ENCODE measurements around the gene NUCKS1. TPM values are rescaled to one million over a fixed set of nuclear protein-coding genes. Genes with fewer than 3 reads are reported as not detected.

NUCKS1 gene
- total RNA-seq, 1 donor from 2014 or later, result 180 TPM

DNA sequence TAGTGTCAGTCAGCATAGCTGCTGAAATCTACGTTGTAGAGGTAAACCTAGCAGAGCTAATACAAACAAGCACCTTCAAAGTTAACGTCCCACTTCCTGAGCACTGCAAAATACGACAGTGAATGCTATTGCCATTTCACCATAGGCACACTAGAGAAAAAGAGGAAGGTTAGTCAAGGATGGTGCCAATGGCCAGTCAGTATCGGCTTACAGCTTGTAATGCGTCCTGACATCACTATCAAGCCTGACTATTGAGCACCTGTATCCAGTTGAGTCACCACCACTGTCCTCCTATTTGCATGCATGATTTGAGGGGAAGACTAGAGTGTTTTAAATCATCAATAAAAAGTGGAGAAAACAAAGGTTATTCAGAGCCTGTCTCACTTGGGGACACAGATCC, 34.4 kb downstream of the NUCKS1 start:
- H3K36me3 Mint-ChIP-seq (ENCODE audit: low read depth), result peaks cover 76% of the 10 kb centered on the region
- H3K4me1 Mint-ChIP-seq (ENCODE audit: low read depth), result peaks cover 35% of the 10 kb centered on the region
- H3K4me3 Mint-ChIP-seq (ENCODE audit: low read depth), result no peak overlapping the region
- no peaks in the 10 kb centered on the region for H3K27me3 Mint-ChIP-seq (ENCODE audit: low read depth)
- no peak for DNase-seq (ENCODE audit: low spot score)
- intact Hi-C loops (cut with micrococcal nuclease), result no loop called here
- H3K27ac Mint-ChIP-seq, result peak overlapping the region; percentile 19
- no peaks in the 10 kb centered on the region for H3K9me3 Mint-ChIP-seq

DNA sequence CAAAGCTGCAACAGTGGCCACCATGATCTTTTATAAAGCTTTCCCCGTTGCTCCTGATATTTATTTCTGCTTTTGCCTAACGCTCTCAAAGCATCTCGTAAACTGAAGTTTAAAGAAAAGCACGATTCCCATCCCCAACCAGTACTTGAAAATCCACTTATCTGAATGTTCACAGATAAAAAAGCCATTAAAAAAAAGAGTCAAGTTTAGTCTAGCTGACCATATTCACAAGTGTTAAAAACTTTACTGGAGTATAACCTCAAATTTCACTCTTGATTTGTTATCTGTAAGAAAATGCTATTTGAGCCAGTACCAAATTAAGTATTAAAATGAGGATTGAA, 35.1 kb downstream of the NUCKS1 start:
- intact Hi-C loops (cut with micrococcal nuclease), result no loop called here
- H3K27ac Mint-ChIP-seq, result peak overlapping the region; percentile 36

DNA sequence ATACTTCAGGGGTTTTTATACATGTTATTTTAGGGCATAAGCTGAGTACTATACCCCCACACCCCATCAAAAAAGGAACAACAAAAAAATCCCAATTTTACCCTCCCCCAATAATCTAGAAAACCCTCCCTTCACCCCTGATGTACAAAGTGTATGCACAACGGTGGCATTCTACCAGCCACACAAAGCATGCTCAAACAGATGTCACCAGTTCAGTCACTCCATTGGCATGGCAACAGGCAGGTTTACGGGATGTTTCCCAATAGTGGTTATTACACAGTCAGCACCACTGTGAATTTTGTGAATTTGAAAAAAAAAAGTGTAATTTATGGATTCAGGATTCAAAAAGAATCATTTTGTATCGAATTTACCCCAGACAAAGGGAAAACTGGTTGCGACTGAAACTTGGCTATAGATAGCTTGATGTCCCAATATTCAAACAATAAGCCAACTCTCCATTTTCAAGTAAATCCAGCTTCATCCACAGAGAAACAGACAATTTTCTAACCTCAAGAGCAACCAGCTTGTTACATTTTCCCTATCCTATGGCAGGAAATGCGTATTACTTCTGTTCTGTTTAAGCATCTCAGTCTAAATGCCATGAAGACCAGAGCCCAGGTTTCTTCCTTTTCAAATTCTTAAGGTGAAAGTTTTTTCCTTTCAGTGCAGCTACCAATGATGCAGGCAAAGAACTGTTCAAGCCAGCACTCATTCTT, 35.6 kb downstream of the NUCKS1 start:
- peaks cover 26% of the 10 kb centered on the region for H3K4me1 Mint-ChIP-seq (ENCODE audit: low read depth)
- H3K27ac Mint-ChIP-seq, result no peak overlapping the region
- H3K4me3 Mint-ChIP-seq (ENCODE audit: low read depth), result no peak overlapping the region
- peaks cover 66% of the 10 kb centered on the region for H3K36me3 Mint-ChIP-seq (ENCODE audit: low read depth)
- intact Hi-C loops (cut with micrococcal nuclease), result no loop called here
- no peaks in the 10 kb centered on the region for H3K27me3 Mint-ChIP-seq (ENCODE audit: low read depth)
- no peaks in the 10 kb centered on the region for H3K9me3 Mint-ChIP-seq
- DNase-seq (ENCODE audit: low spot score), result no peak

More for the DNA sequence above, 35.1 kb downstream of the NUCKS1 start:
- Mint-ChIP-seq H3K9me3 (no peaks in the 10 kb centered on the region), H3K36me3 (ENCODE audit: low read depth) (peaks cover 71% of the 10 kb centered on the region), H3K4me3 (ENCODE audit: low read depth) (no peak overlapping the region), H3K27me3 (ENCODE audit: low read depth) (no peaks in the 10 kb centered on the region), H3K4me1 (ENCODE audit: low read depth) (peaks cover 31% of the 10 kb centered on the region)
- DNase-seq (ENCODE audit: low spot score), result no peak

DNA sequence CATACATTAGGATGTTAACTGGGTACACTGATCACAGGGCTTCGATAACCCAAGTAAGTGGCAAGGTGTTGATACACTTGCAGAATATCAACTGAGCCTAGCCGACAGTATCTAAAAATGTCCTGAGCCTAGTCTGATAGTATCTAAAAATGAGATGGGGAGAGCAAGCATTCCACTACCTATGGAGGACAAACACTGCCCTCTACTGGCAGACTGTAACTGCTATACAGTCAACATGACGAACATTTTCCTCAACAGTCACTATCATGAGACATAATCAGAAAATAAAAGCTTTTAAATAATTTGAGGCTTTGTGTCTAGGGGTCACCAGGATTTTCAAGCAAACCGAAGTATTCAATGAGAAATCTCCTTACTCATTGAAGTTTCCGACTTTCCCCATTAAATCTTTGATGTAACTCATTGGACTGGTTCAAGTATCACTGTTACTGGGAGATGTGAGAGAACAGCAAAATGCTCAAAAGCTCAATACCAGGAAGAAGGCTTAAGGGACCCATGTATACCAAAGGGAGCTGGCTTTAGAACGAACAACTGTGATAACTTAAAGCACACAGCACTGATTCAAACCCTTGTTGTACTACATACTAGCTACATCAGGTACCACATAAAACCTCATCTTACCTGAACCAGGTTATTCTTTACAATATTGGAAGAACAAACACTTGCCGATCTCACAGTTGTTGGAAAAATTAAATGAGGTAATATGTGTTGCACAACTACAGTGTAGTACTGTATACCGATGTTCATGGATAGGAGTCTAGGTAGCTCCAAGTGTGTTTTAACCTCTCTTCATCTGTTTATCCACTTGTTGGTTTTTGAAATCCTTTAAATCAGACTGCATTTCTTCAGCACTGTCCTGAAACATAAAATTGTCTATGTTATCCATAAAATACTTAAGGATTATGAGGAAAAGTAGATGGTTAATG, 38.6 kb downstream of the NUCKS1 start:
- Mint-ChIP-seq H3K9me3 (no peaks in the 10 kb centered on the region), H3K27ac (peak overlapping the region; percentile 77), H3K36me3 (ENCODE audit: low read depth) (peaks cover 52% of the 10 kb centered on the region), H3K4me1 (ENCODE audit: low read depth) (peaks cover 19% of the 10 kb centered on the region), H3K4me3 (ENCODE audit: low read depth) (no peak overlapping the region), H3K27me3 (ENCODE audit: low read depth) (no peaks in the 10 kb centered on the region)
- DNase-seq (ENCODE audit: low spot score), result peak; percentile 48
- intact Hi-C loops (cut with micrococcal nuclease), result loop anchor here (1.0 to 2.0 kb wide), 3 partner anchors 37 to 61 kb away; no protein-coding TSS in a partner anchor

DNA sequence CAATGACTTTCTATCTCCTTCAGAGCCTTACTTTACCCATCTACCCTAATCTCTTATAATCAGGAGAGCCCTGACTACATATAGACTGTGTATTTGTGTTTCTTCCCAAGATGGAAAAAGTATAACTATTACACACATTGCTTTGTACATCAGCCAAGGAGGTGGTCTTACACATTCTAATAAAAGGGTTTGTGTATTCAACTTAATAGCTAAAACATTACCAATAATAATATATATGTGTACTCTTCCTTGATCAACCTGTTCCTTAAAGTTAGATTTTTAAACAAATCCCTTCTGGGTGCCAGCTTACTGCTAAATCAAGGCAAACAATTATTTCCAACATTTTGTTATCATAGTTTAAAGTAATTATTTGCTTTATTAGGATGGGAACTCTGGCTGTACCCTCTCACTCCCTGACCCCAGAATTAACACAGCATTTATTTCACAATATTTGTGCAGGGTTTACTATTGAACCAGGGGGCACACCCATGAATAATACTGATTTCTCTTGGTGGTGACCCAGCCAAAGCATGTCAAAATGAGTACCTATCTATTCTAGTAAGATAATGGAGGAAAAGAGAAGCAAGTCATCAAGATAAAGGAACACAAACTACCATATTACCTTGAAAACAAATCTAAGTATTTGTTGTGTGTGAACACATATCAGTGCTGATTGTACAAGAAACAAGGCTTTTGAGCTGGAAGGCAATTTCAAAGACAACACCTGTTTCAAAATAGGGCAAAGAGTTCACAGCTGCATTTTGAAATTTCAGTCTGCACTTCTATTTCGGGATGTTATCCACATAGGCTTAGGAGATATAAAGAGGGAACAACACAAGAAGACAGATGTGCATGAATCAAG, 39.5 kb downstream of the NUCKS1 start:
- Mint-ChIP-seq H3K27me3 (ENCODE audit: low read depth) (no peaks in the 10 kb centered on the region), H3K9me3 (no peaks in the 10 kb centered on the region), H3K27ac (no peak overlapping the region), H3K36me3 (ENCODE audit: low read depth) (peaks cover 42% of the 10 kb centered on the region), H3K4me1 (ENCODE audit: low read depth) (peaks cover 16% of the 10 kb centered on the region), H3K4me3 (ENCODE audit: low read depth) (no peak overlapping the region)
- no peak for DNase-seq (ENCODE audit: low spot score)
- intact Hi-C loops (cut with micrococcal nuclease), result loop anchor here (1.0 to 2.0 kb wide), 3 partner anchors 38 to 62 kb away; no protein-coding TSS in a partner anchor

DNA sequence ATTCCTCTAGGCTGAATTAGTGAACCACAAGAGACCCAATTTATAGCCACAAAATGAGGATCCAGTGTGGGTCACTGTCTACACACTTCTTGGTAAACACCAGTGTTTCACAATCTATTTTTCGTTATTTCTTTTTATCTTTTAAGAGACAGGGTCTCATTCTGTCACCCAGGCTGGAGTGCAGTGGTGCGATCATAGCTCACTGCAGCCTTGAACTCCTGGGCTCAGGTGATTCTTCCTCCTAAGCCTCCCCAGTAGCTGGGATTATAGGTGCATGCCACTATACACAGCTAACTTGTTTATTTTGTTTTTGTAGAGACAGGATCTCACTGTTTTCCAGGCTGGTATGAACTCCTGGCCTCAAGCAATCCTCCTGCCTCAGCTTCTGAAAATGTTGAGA, 40.3 kb downstream of the NUCKS1 start:
- H3K4me3 Mint-ChIP-seq (ENCODE audit: low read depth), result no peak overlapping the region
- H3K27me3 Mint-ChIP-seq (ENCODE audit: low read depth), result no peaks in the 10 kb centered on the region
- H3K27ac Mint-ChIP-seq, result no peak overlapping the region
- peaks cover 34% of the 10 kb centered on the region for H3K36me3 Mint-ChIP-seq (ENCODE audit: low read depth)
- H3K4me1 Mint-ChIP-seq (ENCODE audit: low read depth), result peaks cover 19% of the 10 kb centered on the region
- DNase-seq (ENCODE audit: low spot score), result no peak
- intact Hi-C loops (cut with micrococcal nuclease), result loop anchor here (2.0 kb wide), 2 partner anchors 39 to 63 kb away; no protein-coding TSS in a partner anchor
- no peaks in the 10 kb centered on the region for H3K9me3 Mint-ChIP-seq

DNA sequence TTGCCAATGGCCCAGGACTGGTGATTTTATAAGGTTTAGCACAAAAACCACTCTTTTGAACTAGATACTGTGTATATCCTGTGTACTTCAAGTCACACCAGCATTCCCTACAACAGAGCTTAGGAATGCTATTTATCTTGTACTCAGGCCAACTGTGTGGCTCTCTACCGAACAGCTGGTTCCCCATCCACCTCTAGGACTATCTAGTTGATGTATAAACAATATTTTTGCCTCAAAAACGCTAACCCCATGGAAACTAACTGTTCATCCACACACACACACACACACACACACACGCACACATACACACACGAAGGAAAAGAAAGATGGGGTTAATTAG, 41.0 kb downstream of the NUCKS1 start:
- peaks cover 29% of the 10 kb centered on the region for H3K36me3 Mint-ChIP-seq (ENCODE audit: low read depth)
- peaks cover 17% of the 10 kb centered on the region for H3K4me1 Mint-ChIP-seq (ENCODE audit: low read depth)
- intact Hi-C loops (cut with micrococcal nuclease), result no loop called here
- H3K27me3 Mint-ChIP-seq (ENCODE audit: low read depth), result no peaks in the 10 kb centered on the region
- no peak overlapping the region for H3K27ac Mint-ChIP-seq
- no peak overlapping the region for H3K4me3 Mint-ChIP-seq (ENCODE audit: low read depth)
- H3K9me3 Mint-ChIP-seq, result no peaks in the 10 kb centered on the region
- DNase-seq (ENCODE audit: low spot score), result no peak

DNA sequence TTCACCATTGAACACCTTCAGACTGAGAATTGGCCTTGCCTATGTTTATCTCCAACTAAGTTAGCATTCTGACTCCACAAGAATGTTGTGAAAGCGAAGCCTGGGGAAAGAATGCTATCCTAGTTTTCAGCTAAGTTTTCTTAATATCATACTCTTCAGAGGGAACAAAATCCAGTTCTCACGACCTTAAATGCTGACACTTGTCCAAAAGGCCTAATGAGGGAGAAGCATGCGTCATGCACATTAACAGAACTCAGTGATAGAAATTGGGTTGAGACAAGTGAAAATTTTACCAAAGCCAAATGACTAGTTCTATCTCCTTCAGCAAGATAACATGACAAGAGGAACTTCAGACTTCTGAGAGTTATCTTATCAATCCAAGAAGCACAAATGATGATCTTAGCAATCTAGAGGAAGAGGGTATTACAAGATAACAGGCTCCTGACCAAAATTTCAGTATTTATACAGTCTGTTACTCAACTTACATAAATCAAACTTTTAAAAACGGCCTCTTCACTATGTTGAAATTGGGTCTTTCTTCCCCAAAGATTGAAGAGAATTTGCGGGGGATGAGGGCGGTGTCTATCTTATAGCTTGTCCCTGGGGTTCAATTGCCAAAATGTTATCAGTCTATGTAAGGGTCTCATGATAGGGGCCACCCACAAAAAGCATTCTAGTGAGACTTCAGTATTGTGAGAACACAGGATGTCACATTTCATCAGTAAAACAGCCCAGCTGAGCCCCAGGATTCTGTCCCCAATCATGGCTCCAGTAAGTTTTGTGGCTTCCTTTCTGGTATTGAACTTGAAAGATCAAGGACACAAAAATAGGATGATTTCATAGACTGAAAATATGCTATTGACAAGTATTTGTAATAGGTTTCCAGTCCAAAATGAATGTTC, 43.1 kb downstream of the NUCKS1 start:
- H3K27ac Mint-ChIP-seq, result no peak overlapping the region
- no peak for DNase-seq (ENCODE audit: low spot score)
- no peak overlapping the region for H3K4me3 Mint-ChIP-seq (ENCODE audit: low read depth)
- H3K36me3 Mint-ChIP-seq (ENCODE audit: low read depth), result peaks cover 25% of the 10 kb centered on the region
- intact Hi-C loops (cut with micrococcal nuclease), result no loop called here
- H3K4me1 Mint-ChIP-seq (ENCODE audit: low read depth), result peaks cover 17% of the 10 kb centered on the region
- H3K27me3 Mint-ChIP-seq (ENCODE audit: low read depth), result no peaks in the 10 kb centered on the region
- H3K9me3 Mint-ChIP-seq, result no peaks in the 10 kb centered on the region

DNA sequence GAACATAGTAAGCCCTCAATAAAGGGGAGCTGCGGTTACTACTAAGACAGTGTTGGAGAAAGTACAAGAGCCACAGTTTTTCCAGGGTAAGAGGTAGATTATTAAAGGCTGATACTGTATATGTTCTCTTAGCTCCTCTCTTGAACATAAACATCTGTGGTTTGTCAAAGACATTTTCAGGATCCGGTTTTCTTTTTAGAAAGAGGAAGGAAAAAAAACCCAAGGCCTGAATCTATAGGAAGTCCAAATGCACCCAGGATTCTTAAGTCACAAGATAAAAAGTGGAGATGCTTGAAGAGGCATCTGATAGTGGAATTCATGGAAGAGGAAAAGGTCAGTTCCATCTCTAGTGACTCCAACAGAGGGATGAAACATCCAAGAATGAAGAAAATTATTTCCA, 45.1 kb downstream of the NUCKS1 start:
- no peak for DNase-seq (ENCODE audit: low spot score)
- Mint-ChIP-seq H3K4me1 (ENCODE audit: low read depth) (peaks cover 6% of the 10 kb centered on the region), H3K27ac (no peak overlapping the region), H3K4me3 (ENCODE audit: low read depth) (no peak overlapping the region), H3K27me3 (ENCODE audit: low read depth) (no peaks in the 10 kb centered on the region), H3K9me3 (no peaks in the 10 kb centered on the region), H3K36me3 (ENCODE audit: low read depth) (peaks cover 14% of the 10 kb centered on the region)
- intact Hi-C loops (cut with micrococcal nuclease), result no loop called here

DNA sequence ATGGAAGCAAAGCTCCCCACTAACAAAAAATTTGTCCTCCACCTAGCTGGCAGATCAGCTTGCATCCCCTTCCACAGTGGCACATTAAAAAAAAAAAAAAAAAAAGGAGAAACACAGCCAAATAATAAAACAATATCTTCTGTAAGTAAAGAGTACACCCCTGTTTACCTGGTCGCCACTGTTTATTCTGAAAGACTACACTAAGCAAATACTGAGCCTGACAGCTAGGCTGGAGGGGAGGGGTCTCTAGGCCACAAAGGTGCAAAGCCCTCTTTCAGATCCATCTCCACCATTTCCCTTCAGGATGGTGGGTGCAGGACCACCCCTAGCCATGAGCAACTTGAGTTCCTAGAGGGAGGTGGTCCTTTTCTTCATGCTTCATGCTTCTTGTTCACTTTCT, 46.9 kb downstream of the NUCKS1 start:
- intact Hi-C loops (cut with micrococcal nuclease), result no loop called here
- no peak overlapping the region for H3K4me3 Mint-ChIP-seq (ENCODE audit: low read depth)
- no peak for DNase-seq (ENCODE audit: low spot score)
- no peaks in the 10 kb centered on the region for H3K27me3 Mint-ChIP-seq (ENCODE audit: low read depth)
- H3K36me3 Mint-ChIP-seq (ENCODE audit: low read depth), result peaks cover 7% of the 10 kb centered on the region
- H3K9me3 Mint-ChIP-seq, result no peaks in the 10 kb centered on the region
- H3K4me1 Mint-ChIP-seq (ENCODE audit: low read depth), result peaks cover 6% of the 10 kb centered on the region
- no peak overlapping the region for H3K27ac Mint-ChIP-seq

DNA sequence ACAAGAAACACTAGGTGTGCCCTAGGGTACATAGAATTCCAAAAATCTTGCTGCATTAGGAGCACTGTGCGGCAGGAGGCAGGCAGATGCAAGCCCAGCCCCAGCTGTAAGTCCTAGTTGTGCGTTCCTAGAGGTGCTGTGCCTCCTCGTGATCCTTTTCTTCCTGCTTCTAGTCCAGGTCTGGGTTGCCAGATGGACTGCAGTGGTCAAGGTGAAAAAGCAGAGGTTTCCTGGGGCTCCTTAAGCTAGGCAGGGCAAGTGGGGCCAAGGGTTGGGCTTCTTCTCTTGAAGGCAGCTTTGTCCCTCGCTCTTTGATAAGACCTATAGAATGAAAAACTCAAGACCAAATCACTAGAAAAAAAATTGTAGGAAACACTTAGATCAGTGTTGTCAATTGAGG, 48.1 kb downstream of the NUCKS1 start:
- Mint-ChIP-seq H3K9me3 (no peaks in the 10 kb centered on the region), H3K27me3 (ENCODE audit: low read depth) (peaks cover 6% of the 10 kb centered on the region), H3K4me1 (ENCODE audit: low read depth) (peaks cover 6% of the 10 kb centered on the region), H3K4me3 (ENCODE audit: low read depth) (no peak overlapping the region), H3K27ac (no peak overlapping the region), H3K36me3 (ENCODE audit: low read depth) (peaks cover 4% of the 10 kb centered on the region)
- intact Hi-C loops (cut with micrococcal nuclease), result no loop called here
- DNase-seq (ENCODE audit: low spot score), result no peak

DNA sequence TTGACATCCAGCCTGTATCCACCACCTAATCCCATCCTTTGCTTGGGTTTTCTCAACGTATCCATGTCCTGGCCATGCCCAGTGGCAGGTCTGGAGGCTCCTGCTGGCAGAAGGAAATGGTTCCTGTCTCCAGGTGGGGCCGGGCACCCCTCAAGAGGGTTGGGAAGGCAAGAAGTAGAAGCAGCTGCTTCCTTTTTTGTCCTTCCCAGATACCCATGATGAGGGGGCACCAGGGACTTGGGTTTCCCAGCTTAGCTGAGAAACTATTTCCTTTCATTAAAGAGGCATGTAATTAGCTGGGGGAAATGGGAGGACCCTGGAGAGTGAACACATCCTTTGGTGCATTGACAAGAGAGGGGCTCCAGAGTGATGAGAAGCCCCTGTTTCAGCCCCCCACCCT, 48.6 kb downstream of the NUCKS1 start:
- H3K4me3 Mint-ChIP-seq (ENCODE audit: low read depth), result no peak overlapping the region
- H3K4me1 Mint-ChIP-seq (ENCODE audit: low read depth), result peaks cover 4% of the 10 kb centered on the region
- H3K9me3 Mint-ChIP-seq, result no peaks in the 10 kb centered on the region
- no peak overlapping the region for H3K27ac Mint-ChIP-seq
- H3K36me3 Mint-ChIP-seq (ENCODE audit: low read depth), result no peaks in the 10 kb centered on the region
- intact Hi-C loops (cut with micrococcal nuclease), result no loop called here
- H3K27me3 Mint-ChIP-seq (ENCODE audit: low read depth), result peaks cover 9% of the 10 kb centered on the region
- no peak for DNase-seq (ENCODE audit: low spot score)

Data from activated T-helper 2 cell treated with anti-CD3 and anti-CD28 coated beads, Interferon-gamma antibody, Interleukin-2, Interleukin-4, amounts not matched to agents 10 μg/mL and 5 μg/mL and 100 μg/mL, durations not matched to agents 14 hours and 24 hours and 36 hours (primary cell).